ENCODE data around the gene TIMM8B.

TIMM8B gene

GRCh38 chr11:112123129-112123528 lies 36.6 kb upstream of the TIMM8B start:
- no peak for DNase-seq (ENCODE audit: low read depth)
- no peak overlapping the region for H3K4me3 ChIP-seq (ENCODE audit: low read depth, low read length)
- TF ChIP-seq, protein P1, sequence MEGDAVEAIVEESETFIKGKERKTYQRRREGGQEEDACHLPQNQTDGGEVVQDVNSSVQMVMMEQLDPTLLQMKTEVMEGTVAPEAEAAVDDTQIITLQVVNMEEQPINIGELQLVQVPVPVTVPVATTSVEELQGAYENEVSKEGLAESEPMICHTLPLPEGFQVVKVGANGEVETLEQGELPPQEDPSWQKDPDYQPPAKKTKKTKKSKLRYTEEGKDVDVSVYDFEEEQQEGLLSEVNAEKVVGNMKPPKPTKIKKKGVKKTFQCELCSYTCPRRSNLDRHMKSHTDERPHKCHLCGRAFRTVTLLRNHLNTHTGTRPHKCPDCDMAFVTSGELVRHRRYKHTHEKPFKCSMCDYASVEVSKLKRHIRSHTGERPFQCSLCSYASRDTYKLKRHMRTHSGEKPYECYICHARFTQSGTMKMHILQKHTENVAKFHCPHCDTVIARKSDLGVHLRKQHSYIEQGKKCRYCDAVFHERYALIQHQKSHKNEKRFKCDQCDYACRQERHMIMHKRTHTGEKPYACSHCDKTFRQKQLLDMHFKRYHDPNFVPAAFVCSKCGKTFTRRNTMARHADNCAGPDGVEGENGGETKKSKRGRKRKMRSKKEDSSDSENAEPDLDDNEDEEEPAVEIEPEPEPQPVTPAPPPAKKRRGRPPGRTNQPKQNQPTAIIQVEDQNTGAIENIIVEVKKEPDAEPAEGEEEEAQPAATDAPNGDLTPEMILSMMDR (conservative IDR thresholded peaks at IDR 0.05; ENCODE audit: low read depth, low read length), result no peak

- no peak overlapping the region for H3K4me3 ChIP-seq (ENCODE audit: low read depth, low read length)
- peak; percentile 21 for DNase-seq (ENCODE audit: low read depth)
- TF ChIP-seq, protein P1 (conservative IDR thresholded peaks at IDR 0.05; ENCODE audit: low read depth, low read length), result no peak
These were observed 35.5 kb upstream of the TIMM8B start for GRCh38 chr11:112121981-112122615.

DNA sequence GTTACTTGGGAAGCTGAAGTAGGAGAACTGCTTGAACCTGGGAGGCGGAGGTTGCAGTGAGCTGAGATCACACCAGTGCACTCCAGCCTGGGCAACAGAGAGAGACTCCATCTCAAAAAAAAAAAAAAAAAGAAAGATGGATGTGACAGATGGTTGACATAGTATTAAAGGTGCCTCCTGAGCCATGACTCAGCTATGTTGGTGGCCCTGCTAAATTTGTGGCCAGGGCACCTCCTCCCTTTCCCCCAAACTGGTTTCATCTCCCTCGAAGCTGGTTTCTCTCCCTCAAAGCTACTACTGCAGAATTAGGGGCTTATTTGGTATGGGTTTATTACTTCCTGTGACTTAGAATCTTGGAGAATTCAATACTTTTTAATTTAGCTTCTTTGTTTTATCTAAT lies 31.6 kb upstream of the TIMM8B start:
- H3K4me3 ChIP-seq (ENCODE audit: low read depth, low read length), result no peak overlapping the region
- DNase-seq (ENCODE audit: low read depth), result no peak
- TF ChIP-seq, protein P1 (conservative IDR thresholded peaks at IDR 0.05; ENCODE audit: low read depth, low read length), result no peak

GRCh38 chr11:112115386-112115785 lies 28.8 kb upstream of the TIMM8B start:
- H3K4me3 ChIP-seq (ENCODE audit: low read depth, low read length), result no peak overlapping the region
- no peak for DNase-seq (ENCODE audit: low read depth)
- TF ChIP-seq, protein P1 (conservative IDR thresholded peaks at IDR 0.05; ENCODE audit: low read depth, low read length), result no peak

DNA sequence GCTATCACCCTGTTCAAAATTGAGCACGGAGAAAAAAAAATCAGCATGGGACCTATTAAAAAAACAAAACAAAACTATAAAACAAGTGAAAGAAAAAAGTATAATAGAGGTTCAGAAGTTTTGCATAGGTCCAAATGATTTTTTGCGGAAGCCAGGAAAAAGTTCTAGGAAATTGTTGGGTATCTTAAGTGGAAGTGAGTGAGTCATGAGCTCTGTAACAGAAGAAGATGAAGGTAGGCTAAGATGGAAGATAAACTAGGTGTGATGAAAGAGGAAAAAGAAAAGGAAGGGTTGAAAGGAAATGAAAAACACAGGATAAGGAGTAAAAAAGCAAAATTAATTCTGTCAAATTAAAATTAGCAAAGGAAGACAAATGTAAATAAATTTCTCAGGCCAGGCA lies 27.9 kb upstream of the TIMM8B start:
- no peak for DNase-seq (ENCODE audit: low read depth)
- no peak overlapping the region for H3K4me3 ChIP-seq (ENCODE audit: low read depth, low read length)
- TF ChIP-seq, protein P1 (conservative IDR thresholded peaks at IDR 0.05; ENCODE audit: low read depth, low read length), result no peak

- DNase-seq (ENCODE audit: low read depth), result peak; percentile 79
- TF ChIP-seq, protein P1 (conservative IDR thresholded peaks at IDR 0.05; ENCODE audit: low read depth, low read length), result peak; percentile 77
- H3K4me3 ChIP-seq (ENCODE audit: low read depth, low read length), result no peak overlapping the region
These were observed 27.2 kb upstream of the TIMM8B start for GRCh38 chr11:112113539-112114457.
